GM21526 (cell line): ENCODE results near the gene BLTP2.
"Not testable (repeated sequence)": the region's sequence is repeated elsewhere in the genome, so short reads cannot be mapped to it uniquely, and the experiment has no call there.

Experiments used
- ATAC-seq: cut with Tn5 transposase; IDR thresholded peaks from one replicate; pipeline ENCODE4 v1.9.1; 2021; ENCODE audit warnings: moderate library complexity; ENCODE audit not compliant: unreplicated experiment, low FRiP score

BLTP2 gene

DNA sequence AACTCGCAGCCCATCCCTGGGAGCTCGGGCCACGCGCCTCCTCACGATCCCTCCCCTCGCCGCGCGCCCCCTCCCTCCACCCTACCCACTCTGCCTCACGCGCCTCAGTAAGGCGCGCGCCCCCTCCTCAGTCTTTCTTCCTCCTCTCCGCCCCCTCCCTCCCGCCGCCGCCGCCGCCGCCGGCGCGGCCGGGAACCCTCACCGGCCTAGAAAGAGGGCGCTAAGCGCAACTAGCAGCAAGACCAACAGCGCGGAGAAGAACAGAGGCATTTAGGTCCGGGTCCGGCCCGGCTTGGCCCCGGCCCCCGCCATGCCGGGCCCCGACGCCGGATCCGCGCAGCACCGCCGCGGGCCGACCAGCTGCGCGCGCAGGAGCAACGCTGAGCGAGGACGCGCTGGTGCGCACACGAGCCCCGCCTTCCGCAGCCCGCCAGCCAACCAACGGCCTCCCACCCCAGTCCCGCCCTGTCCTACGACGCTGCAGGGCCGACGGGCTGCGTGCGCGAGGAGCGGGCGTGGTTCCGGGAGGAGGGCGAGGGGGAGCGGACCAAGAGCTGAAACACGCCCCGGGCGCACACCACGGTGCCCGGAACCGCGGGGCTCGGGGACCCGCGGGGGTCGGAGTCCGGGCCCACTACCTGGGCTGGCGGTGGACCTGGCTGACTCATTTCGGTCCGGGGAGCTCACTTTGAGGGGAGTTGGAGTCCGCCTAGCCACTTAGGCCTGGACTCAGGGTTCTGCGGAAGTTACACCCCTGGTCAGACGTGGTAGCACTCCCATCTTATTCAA is at the start of gene BLTP2:
BLTP2 (minus strand) TSS at position 372 of the 789 bp plus-strand sequence; CDS start at position 270, 102 bp downstream.
- peak; percentile 80 for ATAC-seq

GRCh38 chr17:28693869-28694268 is 48.9 kb upstream of the BLTP2 start:
- ATAC-seq = no peak

DNA sequence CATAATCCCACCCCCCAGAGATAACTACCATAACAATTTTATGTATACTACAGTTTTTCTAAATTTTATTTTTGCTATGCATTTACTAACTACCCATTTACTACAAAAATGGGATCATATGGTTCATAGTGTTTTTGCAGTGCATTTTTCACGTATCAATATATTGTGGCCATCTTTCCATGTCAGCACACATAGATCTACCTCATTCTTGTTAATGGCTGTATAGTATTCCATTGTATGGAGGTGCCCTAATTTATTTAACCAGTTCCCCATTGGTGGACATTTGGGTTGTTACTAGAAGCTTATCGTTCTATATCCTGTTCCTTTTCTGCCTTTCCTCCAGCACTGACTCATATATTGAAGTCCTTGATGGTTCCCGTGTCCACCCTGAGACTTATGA is 44.1 kb upstream of the BLTP2 start:
- no peak for ATAC-seq

GRCh38 chr17:28688481-28688880 is 43.5 kb upstream of the BLTP2 start:
- ATAC-seq = no peak

GRCh38 chr17:28686296-28686695 is 41.3 kb upstream of the BLTP2 start:
- ATAC-seq = no peak

DNA sequence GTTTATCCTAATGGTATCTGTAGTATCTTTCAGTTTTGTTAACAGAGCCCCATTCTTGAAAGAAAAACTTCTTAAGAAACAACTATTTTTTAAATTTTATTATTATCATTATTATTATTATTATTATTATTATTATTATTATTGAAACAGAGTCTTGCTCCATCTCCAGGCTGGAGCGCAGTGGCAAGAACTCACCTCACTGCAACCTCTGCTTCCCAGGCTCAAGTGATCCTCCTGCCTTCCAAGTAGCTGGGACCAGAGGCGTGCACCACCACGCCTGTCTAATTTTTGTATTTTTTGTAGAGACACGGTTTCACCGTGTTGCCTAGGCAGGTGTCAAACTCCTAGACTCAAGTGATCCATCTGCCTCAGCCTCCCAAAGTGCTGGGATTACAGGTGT is 40.4 kb upstream of the BLTP2 start:
- ATAC-seq = no peak

- ATAC-seq = no peak
Measured at GRCh38 chr17:28684963-28685362, 40.0 kb upstream of the BLTP2 start.

DNA sequence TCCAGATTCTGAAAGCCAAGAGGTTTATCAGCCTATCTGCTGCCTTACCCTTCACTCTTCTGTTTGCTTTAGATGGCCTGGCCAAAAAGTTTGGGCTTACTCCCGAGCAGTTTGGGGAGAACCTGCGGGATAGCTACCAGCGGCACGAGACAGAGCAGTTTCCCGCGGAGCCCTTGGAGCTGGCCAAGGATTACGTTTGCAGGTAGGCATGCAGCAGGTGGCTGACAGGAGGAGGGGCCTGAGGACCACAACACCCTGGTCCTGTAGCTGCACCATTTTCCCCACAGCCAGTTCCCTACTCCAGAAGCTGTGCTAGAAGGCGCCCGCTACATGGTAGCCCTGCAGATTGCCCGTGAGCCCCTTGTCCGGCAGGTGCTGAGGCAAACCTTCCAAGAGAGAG is 37.7 kb upstream of the BLTP2 start:
- no peak for ATAC-seq

DNA sequence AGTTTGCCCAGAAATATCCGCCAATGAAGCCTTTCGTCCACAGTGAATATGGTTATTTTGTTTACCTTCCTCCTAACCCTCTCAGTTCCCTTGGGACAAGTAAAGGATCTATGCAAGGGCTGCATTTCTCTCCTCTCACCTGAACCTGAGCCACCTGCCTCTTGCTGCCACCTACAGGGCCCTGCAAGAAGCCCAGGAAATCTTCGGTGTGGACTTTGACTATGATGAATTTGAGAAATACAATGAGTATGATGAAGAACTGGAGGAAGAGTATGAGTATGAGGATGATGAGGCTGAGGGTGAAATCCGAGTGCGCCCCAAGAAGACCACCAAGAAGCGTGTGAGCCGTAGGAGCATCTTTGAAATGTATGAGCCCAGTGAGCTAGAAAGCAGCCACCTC is 31.0 kb upstream of the BLTP2 start:
- ATAC-seq = no peak

DNA sequence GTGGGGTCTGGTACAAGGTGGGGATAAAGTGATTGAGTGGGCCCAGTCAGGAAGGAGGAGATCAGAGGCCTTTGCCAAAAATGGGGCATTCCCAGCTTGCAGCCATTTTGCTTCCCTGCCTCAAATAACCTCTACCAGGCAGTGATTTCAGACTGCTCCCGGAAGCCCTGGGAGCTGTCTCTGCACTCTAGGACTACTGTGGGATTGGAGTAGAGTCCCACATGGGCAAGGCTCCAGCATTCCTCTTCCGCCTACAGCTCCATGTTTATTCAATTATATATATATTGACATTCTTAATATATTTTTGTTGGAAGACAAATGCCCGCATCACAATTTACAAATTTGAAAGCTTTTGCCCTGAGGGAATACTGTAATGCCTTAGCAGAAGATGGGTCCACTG is 30.5 kb upstream of the BLTP2 start:
- no peak for ATAC-seq

DNA sequence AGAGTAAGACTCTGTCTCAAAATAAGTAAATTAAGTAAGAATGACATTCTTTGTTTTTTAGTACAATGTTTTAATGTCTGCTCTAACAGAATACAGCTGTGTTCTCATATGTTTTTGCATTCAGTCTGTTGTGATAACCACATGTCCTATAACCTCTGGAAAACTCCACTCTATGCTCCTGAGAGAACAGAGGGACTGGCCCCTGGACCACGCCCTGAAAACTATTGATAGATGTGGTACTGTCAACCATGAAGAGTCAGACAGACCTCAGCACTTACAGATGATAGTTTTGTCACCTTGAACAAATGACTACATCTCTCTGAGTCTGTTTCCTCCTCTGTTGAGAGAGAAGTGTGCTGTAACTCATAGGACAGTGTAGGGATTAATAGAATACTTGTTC is 25.0 kb upstream of the BLTP2 start:
- no peak for ATAC-seq

GRCh38 chr17:28667870-28668269 is 22.9 kb upstream of the BLTP2 start:
- no peak for ATAC-seq

DNA sequence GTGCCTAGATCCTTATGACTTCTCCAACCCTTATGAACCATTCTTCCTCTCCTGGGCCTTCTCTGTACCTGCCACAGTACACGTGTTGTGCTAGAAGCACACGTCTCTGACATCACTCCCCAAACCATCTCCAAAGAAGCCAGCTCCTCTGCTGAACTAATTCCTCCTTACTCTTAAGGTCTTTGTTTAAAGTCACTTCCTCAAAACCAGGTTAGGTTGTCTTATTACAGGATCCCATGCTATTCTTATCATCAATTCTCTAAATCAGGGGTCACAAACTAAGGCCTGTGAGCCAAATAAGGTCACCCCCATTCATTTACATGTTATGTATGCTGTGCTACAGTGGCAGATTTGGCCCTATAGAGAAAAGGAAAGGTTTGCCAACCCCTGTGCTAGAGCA is 21.0 kb upstream of the BLTP2 start:
- no peak for ATAC-seq

GRCh38 chr17:28663723-28664122 is 18.8 kb upstream of the BLTP2 start:
- no peak for ATAC-seq

DNA sequence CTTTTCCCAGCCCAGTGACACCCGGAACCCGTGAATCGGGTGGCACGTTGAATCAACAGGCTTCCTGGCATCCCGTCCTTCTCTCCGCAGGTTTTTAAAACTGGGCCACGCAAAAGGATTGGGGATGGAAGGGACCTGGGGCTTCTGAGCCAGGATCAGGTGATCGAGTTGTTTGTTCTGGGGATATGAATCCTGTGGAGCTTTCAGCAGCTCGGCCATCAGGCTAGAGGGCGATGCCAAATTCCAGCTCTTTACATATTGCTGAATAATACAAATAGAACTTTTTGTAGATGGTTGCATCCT is 17.5 kb upstream of the BLTP2 start:
- ATAC-seq = no peak

- peak; percentile 69 for ATAC-seq
Measured at GRCh38 chr17:28661635-28662526, 16.9 kb upstream of the BLTP2 start, which contains the start of the genes SDF2 and SUPT6H. SDF2 (minus strand) TSS chr17:28661906; CDS start chr17:28661876, 30 bp downstream. SUPT6H (plus strand) TSS chr17:28662205; CDS start chr17:28673402, 11,197 bp downstream.

DNA sequence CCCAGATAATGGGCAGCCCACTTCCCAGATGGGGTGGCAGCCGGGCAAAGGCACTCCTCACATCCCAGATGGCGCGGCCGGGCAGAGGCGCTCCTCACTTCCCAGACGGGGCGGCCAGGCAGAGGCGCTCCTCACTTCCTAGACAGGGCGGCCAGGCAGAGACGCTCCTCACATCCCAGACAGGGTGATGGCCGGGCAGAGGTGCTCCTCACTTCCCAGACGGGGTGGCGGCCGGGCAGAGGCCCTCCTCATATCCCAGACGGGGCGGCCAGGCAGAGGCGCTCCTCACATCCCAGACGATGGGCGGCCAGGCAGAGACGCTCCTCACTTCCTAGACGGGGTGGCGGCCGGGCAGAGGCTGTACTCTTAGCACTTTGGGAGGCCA is 14.5 kb upstream of the BLTP2 start:
- ATAC-seq = not testable (repeated sequence)

DNA sequence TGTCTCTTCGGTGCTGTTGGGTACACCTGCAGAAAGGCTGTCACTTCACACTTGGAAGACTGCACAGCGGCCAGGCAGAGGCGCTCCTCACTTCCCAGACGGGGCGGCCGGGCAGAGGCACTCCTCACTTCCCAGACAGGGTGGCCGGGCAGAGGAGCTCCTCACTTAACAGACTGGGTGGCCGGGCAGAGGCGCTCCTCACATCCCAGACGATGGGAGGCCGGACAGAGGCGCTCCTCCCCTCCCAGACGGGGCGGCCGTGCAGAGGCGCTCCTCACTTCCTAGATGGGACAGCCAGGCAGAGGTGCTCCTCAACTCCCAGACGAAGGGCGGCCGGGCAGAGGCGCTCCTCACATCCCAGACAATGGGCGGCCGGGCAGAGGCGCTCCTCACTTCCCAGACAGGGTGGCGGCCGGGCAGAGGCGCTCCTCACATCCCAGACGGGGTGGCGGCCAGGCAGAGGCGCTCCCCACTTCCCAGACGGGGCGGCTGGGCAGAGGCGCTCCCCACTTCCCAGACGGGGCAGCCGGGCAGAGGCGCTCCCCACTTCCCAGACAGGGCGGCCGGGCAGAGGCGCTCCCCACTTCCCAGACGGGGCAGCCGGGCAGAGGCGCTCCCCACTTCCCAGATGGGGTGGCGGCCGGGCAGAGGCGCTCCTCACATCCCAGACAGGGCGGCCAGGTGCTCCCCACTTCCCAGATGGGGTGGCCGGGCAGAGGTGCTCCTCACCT is 14.0 kb upstream of the BLTP2 start:
- ATAC-seq = not testable (repeated sequence)

GRCh38 chr17:28658342-28658741 is 13.4 kb upstream of the BLTP2 start:
- ATAC-seq = not testable (repeated sequence)

- ATAC-seq = no peak
Measured at GRCh38 chr17:28657756-28658155, 12.8 kb upstream of the BLTP2 start.

GRCh38 chr17:28655160-28655559 is 10.2 kb upstream of the BLTP2 start:
- no peak for ATAC-seq
